Neural cell (in vitro differentiated cells): ENCODE measurements around the gene FAM83G. TPM values are rescaled to one million over a fixed set of nuclear protein-coding genes. Genes with fewer than 3 reads are reported as not detected.

ENCODE experiments used
- H2AFZ ChIP-seq: fragments of 200-600, 300-800 bp; sonication (generic), shearing (Covaris generic); 2 replicates; pipeline ENCODE4 v1.6.0; 2014; ENCODE audit warnings: low read depth, mild to moderate bottlenecking, antibody characterized with exemption, low read length, moderate library complexity
- H3F3A ChIP-seq: fragments of 200-600 bp; shearing (Covaris generic); 2 replicates; pipeline ENCODE4 v1.6.1; 2016; ENCODE audit warnings: mild to moderate bottlenecking, moderate library complexity, mixed read lengths, antibody characterized with exemption, low read length; ENCODE audit not compliant: insufficient read depth, poor library complexity, severe bottlenecking
- H3K27ac ChIP-seq: fragments of 200-600, 300-800 bp; sonication (generic), shearing (Covaris generic); 2 replicates; pipeline ENCODE4 v1.5.1; 2014; ENCODE audit warnings: mild to moderate bottlenecking, low read length, moderate library complexity
- H3K27me3 ChIP-seq: fragments of 300-800, 200-600 bp; sonication (generic), shearing (Covaris generic); 2 replicates; pipeline ENCODE4 v1.6.0; 2014; ENCODE audit warnings: mild to moderate bottlenecking, low read depth, low read length, moderate library complexity; ENCODE audit not compliant: insufficient read depth
- H3K36me3 ChIP-seq: fragments of 300-800, 200-600 bp; sonication (generic), shearing (Covaris generic); 2 replicates; pipeline ENCODE4 v1.5.1; 2014; ENCODE audit warnings: mild to moderate bottlenecking, antibody characterized with exemption, low read length, moderate library complexity; ENCODE audit not compliant: insufficient read depth
- H3K4me2 ChIP-seq: fragments of 300-800, 200-600 bp; sonication (generic), shearing (Covaris generic); 2 replicates; pipeline ENCODE4 v1.6.0; 2014; ENCODE audit warnings: mild to moderate bottlenecking, low read length
- H3K4me3 ChIP-seq: fragments of 300-800, 200-600 bp; sonication (generic), shearing (Covaris generic); 2 replicates; pipeline ENCODE4 v1.5.1; 2014; ENCODE audit warnings: mild to moderate bottlenecking, low read length, moderate library complexity
- H3K79me2 ChIP-seq: fragments of 200-600 bp; shearing (Covaris generic); replicated peaks from 2 replicates; pipeline ENCODE4 v1.6.0; 2014; ENCODE audit warnings: mild to moderate bottlenecking, low read length, moderate library complexity; ENCODE audit not compliant: insufficient read depth
- H3K9ac ChIP-seq: fragments of 300-800, 200-600 bp; sonication (generic), shearing (Covaris generic); 2 replicates; pipeline ENCODE4 v1.6.1; 2016; ENCODE audit warnings: mild to moderate bottlenecking, low read length, mixed read lengths
- H3K9me2 ChIP-seq: fragments of 200-600 bp; shearing (Covaris generic); 2 replicates; pipeline ENCODE4 v1.6.1; 2016; ENCODE audit warnings: mild to moderate bottlenecking, low read length, mixed read lengths; ENCODE audit not compliant: insufficient read depth
- H3K9me3 ChIP-seq: fragments of 200-600, 300-800 bp; sonication (generic), shearing (Covaris generic); 2 replicates; pipeline ENCODE4 v1.6.1; 2016; ENCODE audit warnings: mild to moderate bottlenecking, mixed run types, low read length, moderate library complexity, mixed read lengths
- H4K20me1 ChIP-seq: fragments of 200-600 bp; shearing (Covaris generic); 2 replicates; pipeline ENCODE4 v1.6.1; 2016; ENCODE audit warnings: mild to moderate bottlenecking, mixed run types; ENCODE audit not compliant: insufficient read depth
- CTCF ChIP-seq: fragments of 450-650 bp; IDR thresholded peaks from 2 replicates; pipeline ENCODE4 v1.5.1; 2014; ENCODE audit warnings: antibody characterized with exemption, mild to moderate bottlenecking, moderate library complexity; ENCODE audit not compliant: poor library complexity, severe bottlenecking
- EP300 ChIP-seq: fragments of 450-650 bp; conservative IDR thresholded peaks from 2 replicates; pipeline ENCODE4 v1.6.1; 2014; ENCODE audit warnings: antibody characterized with exemption, mild to moderate bottlenecking, moderate library complexity; ENCODE audit not compliant: poor library complexity, severe bottlenecking
- EZH2 ChIP-seq: fragments of 200-600, 300-800 bp; shearing (Covaris generic), sonication (generic); IDR thresholded peaks from 2 replicates; pipeline ENCODE4 v1.6.1; 2014; ENCODE audit warnings: antibody characterized with exemption, low read length, borderline replicate concordance, mild to moderate bottlenecking; ENCODE audit not compliant: insufficient read depth, poor library complexity, severe bottlenecking
- MXI1 ChIP-seq: fragments of 450-650 bp; conservative IDR thresholded peaks from 2 replicates; pipeline ENCODE4 v1.6.1; 2014; ENCODE audit warnings: antibody characterized with exemption, mild to moderate bottlenecking; ENCODE audit not compliant: poor library complexity, severe bottlenecking
- POLR2AphosphoS5 ChIP-seq: IDR thresholded peaks from 2 replicates; pipeline ENCODE4 v1.6.1; 2012
- RAD21 ChIP-seq: fragments of 450-650 bp; conservative IDR thresholded peaks from 2 replicates; pipeline ENCODE4 v1.6.1; 2014; ENCODE audit warnings: antibody characterized with exemption, mild to moderate bottlenecking, moderate library complexity
- SMC3 ChIP-seq: fragments of 450-650 bp; conservative IDR thresholded peaks from 2 replicates; pipeline ENCODE4 v1.6.1; 2014; ENCODE audit warnings: antibody characterized with exemption, mild to moderate bottlenecking, moderate library complexity; ENCODE audit not compliant: poor library complexity
- TAF1 ChIP-seq: IDR thresholded peaks from 2 replicates; pipeline ENCODE4 v1.6.1; 2012; ENCODE audit warnings: low read depth
- polyA plus RNA-seq: library from polyadenylated mRNA; depleted of rRNA; stranded (reverse); fragments of >200 nt; gene quantifications from 2 replicates; pipeline ENCODE4 v1.2.3, GENCODE V29; 2014
- TF ChIP-seq, protein P1 (sequence below): IDR thresholded peaks from 2 replicates; pipeline ENCODE4 v1.6.1; 2012; ENCODE audit warnings: borderline replicate concordance

FAM83G gene
- polyA plus RNA-seq, 1 donor from 2014 or later: not detected

DNA sequence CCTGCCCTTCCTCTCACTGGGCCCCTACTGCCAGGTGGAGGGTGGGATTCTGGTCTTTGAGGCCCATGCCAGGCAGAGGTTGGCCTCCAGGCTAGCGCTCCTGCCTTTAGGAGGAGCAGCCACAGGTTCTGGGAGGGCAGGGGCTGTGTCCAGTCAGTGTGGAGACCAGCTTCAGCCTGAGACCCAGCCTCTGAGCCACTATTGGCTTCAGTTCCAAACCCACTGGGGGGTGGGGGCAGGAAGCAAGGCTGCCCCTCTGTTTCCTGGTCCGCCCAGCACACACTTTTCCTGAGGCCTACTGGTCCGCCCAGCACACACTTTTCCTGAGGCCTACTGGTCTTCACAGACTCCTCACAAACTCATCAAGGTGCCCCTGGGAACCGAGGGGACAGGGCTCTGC is 36.2 kb downstream of the FAM83G start:
- Histone ChIP-seq H3K9me3 (no peaks in the 10 kb centered on the region), H3K27me3 (no peaks in the 10 kb centered on the region), H3K9ac (no peak overlapping the region), H3F3A (no peaks in the 10 kb centered on the region), H3K27ac (no peak overlapping the region), H3K4me3 (no peak overlapping the region), H3K4me2 (no peak overlapping the region), H3K79me2 (no peaks in the 10 kb centered on the region), H2AFZ (no peak overlapping the region), H3K9me2 (no peaks in the 10 kb centered on the region), H4K20me1 (no peaks in the 10 kb centered on the region), H3K36me3 (no peaks in the 10 kb centered on the region)
- no peak for TF ChIP-seq CTCF
- no peak for TF ChIP-seq MXI1
- TF ChIP-seq EP300: no peak
- no peak for TF ChIP-seq SMC3
- TF ChIP-seq EZH2: no peak
- no peak for TF ChIP-seq POLR2AphosphoS5
- TF ChIP-seq, protein P1, sequence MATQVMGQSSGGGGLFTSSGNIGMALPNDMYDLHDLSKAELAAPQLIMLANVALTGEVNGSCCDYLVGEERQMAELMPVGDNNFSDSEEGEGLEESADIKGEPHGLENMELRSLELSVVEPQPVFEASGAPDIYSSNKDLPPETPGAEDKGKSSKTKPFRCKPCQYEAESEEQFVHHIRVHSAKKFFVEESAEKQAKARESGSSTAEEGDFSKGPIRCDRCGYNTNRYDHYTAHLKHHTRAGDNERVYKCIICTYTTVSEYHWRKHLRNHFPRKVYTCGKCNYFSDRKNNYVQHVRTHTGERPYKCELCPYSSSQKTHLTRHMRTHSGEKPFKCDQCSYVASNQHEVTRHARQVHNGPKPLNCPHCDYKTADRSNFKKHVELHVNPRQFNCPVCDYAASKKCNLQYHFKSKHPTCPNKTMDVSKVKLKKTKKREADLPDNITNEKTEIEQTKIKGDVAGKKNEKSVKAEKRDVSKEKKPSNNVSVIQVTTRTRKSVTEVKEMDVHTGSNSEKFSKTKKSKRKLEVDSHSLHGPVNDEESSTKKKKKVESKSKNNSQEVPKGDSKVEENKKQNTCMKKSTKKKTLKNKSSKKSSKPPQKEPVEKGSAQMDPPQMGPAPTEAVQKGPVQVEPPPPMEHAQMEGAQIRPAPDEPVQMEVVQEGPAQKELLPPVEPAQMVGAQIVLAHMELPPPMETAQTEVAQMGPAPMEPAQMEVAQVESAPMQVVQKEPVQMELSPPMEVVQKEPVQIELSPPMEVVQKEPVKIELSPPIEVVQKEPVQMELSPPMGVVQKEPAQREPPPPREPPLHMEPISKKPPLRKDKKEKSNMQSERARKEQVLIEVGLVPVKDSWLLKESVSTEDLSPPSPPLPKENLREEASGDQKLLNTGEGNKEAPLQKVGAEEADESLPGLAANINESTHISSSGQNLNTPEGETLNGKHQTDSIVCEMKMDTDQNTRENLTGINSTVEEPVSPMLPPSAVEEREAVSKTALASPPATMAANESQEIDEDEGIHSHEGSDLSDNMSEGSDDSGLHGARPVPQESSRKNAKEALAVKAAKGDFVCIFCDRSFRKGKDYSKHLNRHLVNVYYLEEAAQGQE: no peak
- TF ChIP-seq TAF1: no peak
- no peak for TF ChIP-seq RAD21

- H3K9me3 ChIP-seq: no peaks in the 10 kb centered on the region
- no peak overlapping the region for H3K27ac ChIP-seq
- H3K4me2 ChIP-seq: no peak overlapping the region
- no peak overlapping the region for H3K9ac ChIP-seq
- H3K79me2 ChIP-seq: no peaks in the 10 kb centered on the region
- H3K9me2 ChIP-seq: no peaks in the 10 kb centered on the region
- no peak overlapping the region for H3K4me3 ChIP-seq
- TF ChIP-seq MXI1 (no peak), CTCF (no peak), POLR2AphosphoS5 (no peak), EZH2 (no peak), SMC3 (no peak), RAD21 (no peak), TAF1 (no peak), EP300 (no peak)
- TF ChIP-seq, protein P1: no peak
- no peaks in the 10 kb centered on the region for H3F3A ChIP-seq
- no peaks in the 10 kb centered on the region for H4K20me1 ChIP-seq
- no peaks in the 10 kb centered on the region for H3K36me3 ChIP-seq
- H3K27me3 ChIP-seq: no peaks in the 10 kb centered on the region
- H2AFZ ChIP-seq: no peak overlapping the region
These were observed 36.6 kb downstream of the FAM83G start for GRCh38 chr17:18967916-18968315.
